ENCODE measurements around the gene POSTN.
"Not testable (repeated sequence)": the region's sequence is repeated elsewhere in the genome, so short reads cannot be mapped to it uniquely, and the experiment has no call there.

POSTN gene

DNA sequence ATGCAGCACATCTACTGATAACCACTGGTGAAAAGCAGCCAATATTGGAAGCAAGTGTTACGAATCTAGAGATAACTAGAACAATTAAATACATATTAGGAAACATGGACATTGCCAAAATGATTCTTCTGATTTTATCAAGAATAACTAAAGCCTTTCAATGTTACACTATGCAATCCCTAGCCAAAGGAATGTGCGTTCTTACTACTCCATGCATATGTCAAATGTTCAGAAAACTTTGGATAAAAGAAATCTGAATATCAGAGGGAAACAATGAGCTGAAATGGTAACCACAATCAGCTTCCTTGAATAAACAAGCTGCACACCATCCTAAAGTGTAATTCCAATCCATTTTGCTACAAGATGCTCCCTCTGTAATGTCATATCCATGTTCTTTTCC lies 951 bp upstream of the POSTN start:
- in situ Hi-C loops (cut with HindIII; ENCODE audit: low pct_ligation_motif_present, low pct_unique_long_range_greater_than_20kb, low sequenced_read_pairs) = no loop called here

DNA sequence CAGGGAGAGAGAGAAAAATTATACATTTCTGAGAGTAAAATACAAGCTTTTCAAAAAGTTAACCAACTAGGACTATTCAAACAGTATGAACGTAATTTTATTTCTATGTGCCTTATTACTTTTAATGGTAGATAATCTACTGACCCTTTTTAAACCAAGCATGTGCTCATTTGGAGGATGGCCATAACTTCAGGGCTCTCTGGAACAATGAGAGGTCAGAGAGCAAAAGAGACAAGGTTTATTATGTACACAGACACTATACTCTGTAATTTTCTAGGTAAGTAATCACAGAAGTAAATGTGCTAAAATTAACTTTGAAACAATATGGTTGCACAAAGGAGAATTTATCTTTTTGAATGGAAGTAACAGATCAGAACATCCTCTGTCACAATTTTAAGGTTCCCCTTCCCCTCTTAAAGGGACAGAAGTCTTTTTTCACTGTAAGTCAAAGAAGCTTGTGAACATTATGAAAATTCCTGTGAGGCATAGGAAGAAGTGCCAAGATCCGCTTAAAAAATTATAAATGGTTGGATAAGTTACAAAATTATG lies 1.0 kb downstream of the POSTN start:
- no peak for DNase-seq
- in situ Hi-C loops (cut with HindIII; ENCODE audit: low pct_ligation_motif_present, low pct_unique_long_range_greater_than_20kb, low sequenced_read_pairs) = no loop called here

More for the DNA sequence above, 951 bp upstream of the POSTN start:
- DNase-seq = no peak

DNA sequence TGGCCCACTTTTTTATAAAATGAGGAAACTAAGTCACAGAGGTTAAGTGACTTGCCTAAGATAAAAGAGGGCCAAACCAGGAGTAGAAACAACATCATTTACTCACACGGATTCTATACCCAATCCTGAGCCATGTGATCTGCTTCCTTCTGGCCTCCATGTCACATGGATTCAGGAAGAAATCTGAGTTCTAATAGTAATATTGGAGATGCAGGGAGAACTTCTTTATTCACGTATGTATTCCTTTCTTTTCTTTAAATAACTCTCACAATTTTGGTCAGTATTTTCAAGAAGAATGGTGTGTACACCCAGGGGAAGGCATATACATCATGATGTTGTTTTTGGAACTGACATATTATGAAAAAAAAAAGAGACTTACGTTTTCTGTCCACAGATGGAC lies 1.8 kb downstream of the POSTN start:
- in situ Hi-C loops (cut with HindIII; ENCODE audit: low pct_ligation_motif_present, low pct_unique_long_range_greater_than_20kb, low sequenced_read_pairs) = no loop called here
- no peak for DNase-seq

DNA sequence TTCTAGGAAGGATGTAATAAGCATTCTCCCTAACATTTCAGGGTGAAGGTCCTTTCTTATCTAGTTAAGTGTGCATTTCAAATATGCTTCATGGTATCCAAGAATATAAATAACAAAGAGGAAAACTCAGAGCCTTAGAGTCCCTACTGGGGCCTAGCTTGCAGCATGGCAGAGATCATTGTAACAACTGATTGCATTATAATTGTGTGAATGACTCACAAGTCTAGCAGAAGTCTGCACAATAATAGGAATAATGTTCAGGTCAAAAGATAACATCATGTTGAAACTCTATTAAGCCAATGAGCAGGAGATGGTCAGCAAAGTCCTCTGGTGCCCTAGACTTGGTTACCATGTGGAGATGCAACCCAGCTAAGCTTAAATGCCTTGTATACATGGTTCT lies 3.4 kb downstream of the POSTN start:
- no peak for DNase-seq
- in situ Hi-C loops (cut with HindIII; ENCODE audit: low pct_ligation_motif_present, low pct_unique_long_range_greater_than_20kb, low sequenced_read_pairs) = no loop called here

DNA sequence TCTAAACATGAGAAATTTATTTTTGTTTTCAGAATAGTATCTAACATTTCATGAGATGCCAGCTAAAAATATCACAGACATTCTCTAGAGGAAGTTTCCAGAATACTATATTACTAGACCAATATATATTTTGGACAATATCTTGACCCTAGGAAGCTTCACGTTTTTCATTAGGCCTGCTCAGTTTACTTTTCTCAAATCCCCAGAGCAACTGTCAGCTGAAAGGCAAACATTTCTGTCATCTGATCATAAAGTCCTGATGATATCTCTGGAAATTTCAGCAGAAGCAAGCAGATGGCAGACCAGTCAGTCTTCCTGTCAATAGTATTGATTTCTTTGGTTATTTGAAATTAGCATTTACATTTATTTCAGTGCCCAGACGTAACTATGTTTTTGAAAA lies 4.0 kb downstream of the POSTN start:
- no peak for DNase-seq
- in situ Hi-C loops (cut with HindIII; ENCODE audit: low pct_ligation_motif_present, low pct_unique_long_range_greater_than_20kb, low sequenced_read_pairs) = no loop called here

DNA sequence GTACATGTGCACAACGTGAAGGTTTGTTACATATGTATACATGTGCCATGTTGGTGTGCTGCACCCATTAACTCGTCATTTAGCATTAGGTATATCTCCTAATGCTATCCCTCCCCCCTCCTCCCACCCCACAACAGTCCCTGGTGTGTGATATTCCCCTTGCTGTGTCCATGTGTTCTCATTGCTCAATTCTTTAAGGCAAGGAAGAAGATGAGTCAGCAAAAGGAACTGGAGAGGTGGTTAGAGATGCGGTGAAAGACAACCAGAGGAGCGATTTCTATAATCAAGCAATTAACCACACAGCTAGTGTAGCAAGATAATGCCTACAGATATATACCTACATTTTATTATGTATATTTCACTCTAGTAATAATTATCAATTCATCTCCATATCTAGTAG lies 9.2 kb downstream of the POSTN start:
- in situ Hi-C loops (cut with HindIII; ENCODE audit: low pct_ligation_motif_present, low pct_unique_long_range_greater_than_20kb, low sequenced_read_pairs) = not testable (repeated sequence)

DNA sequence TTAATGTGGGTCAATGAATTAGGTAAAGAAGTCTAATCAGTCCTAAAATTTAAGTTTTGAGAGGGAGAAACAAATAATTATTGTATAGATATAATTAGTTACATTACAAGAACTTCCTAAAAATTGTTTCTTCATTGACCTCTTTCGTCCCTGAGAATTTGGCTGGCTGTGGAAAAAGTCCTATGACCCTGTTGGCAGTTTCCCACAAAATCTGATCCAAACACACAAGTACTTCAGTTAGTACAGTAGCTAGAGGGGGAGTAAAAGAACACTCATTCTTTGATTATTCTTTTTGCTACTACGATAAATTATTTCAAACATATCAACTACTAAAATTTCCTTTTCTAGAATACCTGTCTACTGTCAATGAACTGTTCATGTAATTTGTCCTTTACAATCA lies 11.3 kb downstream of the POSTN start:
- no peak for DNase-seq
- in situ Hi-C loops (cut with HindIII; ENCODE audit: low pct_ligation_motif_present, low pct_unique_long_range_greater_than_20kb, low sequenced_read_pairs) = no loop called here

More for the DNA sequence above, 9.2 kb downstream of the POSTN start:
- not testable (repeated sequence) for DNase-seq

DNA sequence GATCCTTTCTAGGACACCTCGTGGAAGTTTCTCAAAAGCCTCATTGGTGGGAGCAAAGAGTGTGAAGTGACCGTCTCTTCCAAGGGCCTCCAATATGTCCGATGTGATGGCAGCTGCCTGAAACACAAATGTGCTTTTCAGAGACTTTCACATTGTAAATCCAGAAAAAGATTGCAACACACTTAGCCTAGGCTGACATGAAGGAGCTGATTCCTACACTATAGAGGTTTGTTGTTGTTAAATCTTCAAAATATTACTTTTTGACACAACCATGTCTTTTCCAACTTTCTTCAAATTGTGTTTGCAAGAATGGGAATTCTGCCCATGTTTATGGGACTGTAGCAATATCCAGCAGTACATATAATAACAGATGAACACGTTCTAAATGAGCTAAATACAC lies 12.4 kb downstream of the POSTN start:
- in situ Hi-C loops (cut with HindIII; ENCODE audit: low pct_ligation_motif_present, low pct_unique_long_range_greater_than_20kb, low sequenced_read_pairs) = no loop called here
- no peak for DNase-seq

DNA sequence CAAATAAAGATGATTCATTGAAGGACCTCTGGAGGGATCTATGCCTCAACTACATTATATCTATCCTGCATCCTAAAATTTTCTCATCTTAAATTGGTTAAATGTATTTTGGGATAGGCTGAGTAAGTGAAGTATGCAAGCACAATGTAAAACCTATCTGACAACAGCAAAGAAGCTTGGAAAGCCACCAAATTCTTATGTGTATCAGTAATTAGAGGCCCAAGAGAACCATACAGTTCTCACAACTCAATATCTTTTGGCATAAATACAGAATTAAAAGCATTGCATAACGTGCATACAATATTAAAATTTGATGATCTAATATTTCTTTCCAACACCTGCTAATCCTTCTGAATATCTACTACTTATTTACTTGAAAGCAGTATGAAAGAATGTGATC lies 13.0 kb downstream of the POSTN start:
- in situ Hi-C loops (cut with HindIII; ENCODE audit: low pct_ligation_motif_present, low pct_unique_long_range_greater_than_20kb, low sequenced_read_pairs) = no loop called here

DNA sequence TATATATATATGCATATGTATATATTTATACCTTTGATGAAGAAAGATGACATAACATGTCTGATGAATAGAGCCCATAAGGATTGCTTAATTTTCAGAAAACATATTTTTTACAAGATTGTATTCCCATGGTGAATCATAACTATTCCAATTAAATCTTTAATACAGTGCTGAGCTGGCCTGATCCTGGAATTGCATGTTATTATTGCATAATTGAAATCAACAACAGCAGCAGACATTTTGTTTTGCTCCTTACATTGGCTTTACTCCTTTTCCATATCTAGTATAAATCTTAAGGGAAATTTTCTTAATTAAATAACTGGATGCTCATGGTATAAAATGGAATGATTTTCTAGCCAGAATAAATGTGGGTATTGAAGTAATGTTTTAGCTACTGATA lies 22.0 kb downstream of the POSTN start:
- in situ Hi-C loops (cut with HindIII; ENCODE audit: low pct_ligation_motif_present, low pct_unique_long_range_greater_than_20kb, low sequenced_read_pairs) = no loop called here
- DNase-seq = no peak

More for the DNA sequence above, 13.0 kb downstream of the POSTN start:
- no peak for DNase-seq

DNA sequence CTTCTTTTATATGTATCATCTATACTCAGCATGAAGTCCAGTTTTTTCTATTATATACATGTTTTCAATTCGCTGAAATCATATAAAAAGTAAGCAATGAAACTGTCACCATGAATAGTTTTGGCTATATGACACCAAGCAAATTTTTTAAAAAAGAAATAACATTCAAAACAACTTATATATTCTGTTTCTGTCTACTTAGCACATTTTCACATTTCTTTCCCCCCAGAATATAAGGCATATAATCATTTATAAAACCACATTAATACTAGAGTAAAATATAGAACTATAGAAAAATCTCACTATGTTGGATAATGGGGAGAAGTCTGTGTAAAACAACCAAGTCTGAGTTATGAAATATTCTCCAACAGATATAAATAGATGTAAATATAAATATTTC lies 33.1 kb downstream of the POSTN start:
- in situ Hi-C loops (cut with HindIII; ENCODE audit: low pct_ligation_motif_present, low pct_unique_long_range_greater_than_20kb, low sequenced_read_pairs) = no loop called here
- no peak for DNase-seq

DNA sequence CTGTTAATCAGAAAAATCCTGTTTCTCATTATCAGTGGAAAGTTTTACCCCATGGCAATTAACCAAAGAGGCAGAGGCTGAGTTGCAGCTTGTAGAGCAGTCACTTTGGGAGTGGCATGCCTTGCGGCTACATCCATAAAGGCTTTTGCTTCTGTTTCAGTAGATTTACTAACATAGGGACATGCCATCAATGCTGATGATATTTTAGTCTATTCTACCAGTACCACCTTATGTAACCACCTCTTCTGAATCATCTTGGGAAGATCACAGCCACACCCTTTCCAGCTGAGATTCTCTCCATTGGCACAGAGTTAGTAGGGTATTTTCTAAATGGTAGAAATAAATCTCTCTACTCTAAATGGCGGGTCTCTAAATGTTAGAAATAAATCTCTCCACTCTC lies 37.5 kb downstream of the POSTN start:
- in situ Hi-C loops (cut with HindIII; ENCODE audit: low pct_ligation_motif_present, low pct_unique_long_range_greater_than_20kb, low sequenced_read_pairs) = no loop called here
- DNase-seq = no peak

DNA sequence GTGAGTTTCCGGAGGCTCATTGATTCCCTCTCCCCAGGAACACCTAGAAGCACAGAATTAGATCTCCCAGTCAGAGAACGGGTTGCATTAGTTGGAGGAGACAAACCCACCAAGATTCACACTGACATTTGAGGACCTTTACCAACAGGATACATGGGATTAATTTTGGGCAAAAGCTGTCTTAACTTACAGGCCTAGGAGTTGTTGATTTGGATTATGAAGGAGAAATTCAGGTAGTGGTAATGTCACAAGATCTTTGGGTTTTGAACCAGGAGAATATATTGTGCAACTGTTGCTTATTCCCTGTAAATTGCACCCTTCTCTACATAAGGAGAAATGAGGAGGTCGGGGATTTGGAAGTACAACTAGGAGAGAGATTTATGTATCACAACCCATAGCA lies 38.0 kb downstream of the POSTN start:
- in situ Hi-C loops (cut with HindIII; ENCODE audit: low pct_ligation_motif_present, low pct_unique_long_range_greater_than_20kb, low sequenced_read_pairs) = no loop called here
- DNase-seq = no peak

DNA sequence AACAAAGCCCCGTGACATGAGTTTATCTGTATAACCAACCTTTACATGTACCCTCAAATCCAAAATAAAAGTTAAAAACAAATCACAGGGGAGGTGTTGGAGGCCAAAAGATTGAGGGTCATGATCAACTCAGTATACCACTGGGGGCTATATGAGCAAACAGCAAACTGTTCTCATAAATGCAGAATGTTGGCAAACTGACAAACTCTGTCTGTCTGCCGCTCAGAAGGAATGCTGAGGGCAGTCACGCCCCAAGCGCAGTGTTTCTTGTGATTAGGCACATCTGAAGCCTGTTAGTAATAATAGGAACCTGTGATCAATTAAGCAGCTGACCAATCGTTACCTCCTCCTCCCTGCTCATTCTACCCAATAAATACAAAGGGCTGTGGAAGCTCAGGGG lies 39.8 kb downstream of the POSTN start:
- in situ Hi-C loops (cut with HindIII; ENCODE audit: low pct_ligation_motif_present, low pct_unique_long_range_greater_than_20kb, low sequenced_read_pairs); DNase-seq: not testable (repeated sequence)

DNA sequence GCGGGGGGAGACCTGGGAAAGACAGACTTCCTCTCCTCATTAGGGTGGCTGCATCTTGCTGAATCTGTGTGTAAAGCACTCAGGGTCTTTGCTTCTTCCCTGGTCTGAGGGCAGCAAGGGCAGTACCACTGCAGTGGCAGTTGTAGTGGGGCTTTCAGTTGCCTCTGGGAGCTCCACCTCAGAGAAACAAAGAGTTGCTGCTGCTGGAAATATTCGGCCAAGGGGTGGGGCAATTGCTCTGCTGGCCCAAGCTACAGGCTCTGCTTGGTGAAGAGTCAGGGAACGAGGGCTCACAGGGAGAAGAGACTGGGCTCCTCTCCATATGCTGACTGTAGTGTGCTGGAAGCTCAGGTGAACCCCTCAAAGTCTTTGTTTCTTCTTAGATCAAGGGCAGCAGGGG lies 52.5 kb downstream of the POSTN start:
- in situ Hi-C loops (cut with HindIII; ENCODE audit: low pct_ligation_motif_present, low pct_unique_long_range_greater_than_20kb, low sequenced_read_pairs) = no loop called here
- DNase-seq = no peak

DNA sequence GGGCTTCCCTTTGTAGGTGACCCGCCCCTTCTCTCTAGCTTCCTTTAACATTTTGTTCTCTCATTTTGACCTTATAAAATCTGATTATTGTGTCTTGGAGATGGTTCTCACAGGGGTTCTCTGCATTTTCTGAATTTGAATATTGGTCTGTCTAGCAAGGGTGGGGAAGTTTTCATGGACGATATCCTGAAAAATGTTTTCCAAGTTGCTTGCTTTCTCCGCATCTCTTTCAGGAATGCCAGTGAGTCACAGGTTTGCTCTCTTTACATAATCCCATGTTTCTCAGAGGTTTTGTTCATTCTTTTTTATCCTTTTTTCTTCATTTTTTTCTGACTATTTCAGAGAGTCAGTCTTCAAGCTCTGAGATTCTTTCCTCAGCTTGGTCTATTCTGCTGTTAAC lies 53.6 kb downstream of the POSTN start:
- in situ Hi-C loops (cut with HindIII; ENCODE audit: low pct_ligation_motif_present, low pct_unique_long_range_greater_than_20kb, low sequenced_read_pairs) = no loop called here
- no peak for DNase-seq

DNA sequence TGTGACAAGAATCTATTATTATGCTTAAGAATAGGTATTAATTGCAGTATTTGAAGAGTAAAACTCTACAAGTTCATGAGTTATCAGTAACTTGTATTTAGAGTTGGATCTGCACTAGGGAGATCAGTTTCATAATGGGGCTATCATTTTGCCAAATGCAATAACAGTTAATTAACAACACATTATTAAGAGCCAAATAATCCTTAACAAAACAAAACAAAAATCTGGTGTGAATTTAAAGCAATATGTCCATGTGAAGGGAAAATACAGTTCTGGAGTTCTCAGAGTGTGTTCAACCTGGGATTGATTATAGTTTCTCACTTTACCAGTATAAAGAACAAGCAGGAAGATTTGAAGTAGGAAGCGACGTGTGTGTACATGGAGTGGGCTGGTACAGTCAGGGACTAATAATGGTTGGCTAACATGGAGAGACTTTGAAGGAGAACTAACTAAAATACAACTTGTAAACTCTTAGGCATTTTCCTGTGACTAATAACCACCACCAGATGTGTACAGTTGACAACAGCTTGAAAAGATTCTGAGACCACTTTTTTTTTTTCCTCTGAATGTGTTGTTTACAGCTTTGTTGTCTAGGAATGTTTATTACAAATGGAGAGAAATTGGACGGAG lies 58.5 kb downstream of the POSTN start:
- no peak for DNase-seq
- in situ Hi-C loops (cut with HindIII; ENCODE audit: low pct_ligation_motif_present, low pct_unique_long_range_greater_than_20kb, low sequenced_read_pairs) = no loop called here

DNA sequence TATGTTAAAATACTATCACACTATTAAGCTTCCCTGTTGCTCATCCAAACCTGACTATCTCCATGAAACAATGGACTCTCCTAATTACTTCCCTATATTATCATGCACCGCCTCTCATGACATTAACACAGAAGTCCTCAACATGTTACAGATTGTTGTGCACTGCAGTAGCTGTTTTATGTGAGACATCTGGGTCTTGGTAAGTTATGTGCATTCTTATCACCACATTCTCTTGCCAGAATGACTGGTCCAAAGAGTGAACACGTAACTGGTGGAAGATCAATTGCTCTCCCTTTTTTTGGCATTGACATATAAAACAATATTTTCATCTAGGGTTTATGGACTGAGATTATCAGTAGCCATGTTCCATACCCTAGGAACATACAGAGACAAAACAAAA lies 59.4 kb downstream of the POSTN start:
- in situ Hi-C loops (cut with HindIII; ENCODE audit: low pct_ligation_motif_present, low pct_unique_long_range_greater_than_20kb, low sequenced_read_pairs) = no loop called here
- DNase-seq = no peak

DNA sequence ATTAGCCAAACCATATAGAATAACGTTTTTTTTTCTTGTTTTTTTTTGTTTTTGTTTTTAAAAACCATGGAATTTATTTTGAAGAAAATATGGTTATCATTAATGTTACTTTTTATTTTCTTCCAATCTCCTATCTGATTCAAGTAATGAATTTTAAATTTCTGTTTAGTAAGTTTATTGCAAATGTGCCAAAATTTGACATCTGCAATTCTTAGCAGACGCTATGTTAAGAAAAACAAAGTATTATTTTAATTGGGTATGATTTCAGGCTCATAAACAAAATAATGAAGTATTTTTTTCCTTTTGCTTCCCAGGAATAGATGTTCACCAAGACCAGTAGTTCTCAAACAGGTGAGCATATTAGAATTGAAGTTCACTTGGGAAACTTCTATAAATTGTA lies 63.1 kb downstream of the POSTN start:
- DNase-seq = no peak
- in situ Hi-C loops (cut with HindIII; ENCODE audit: low pct_ligation_motif_present, low pct_unique_long_range_greater_than_20kb, low sequenced_read_pairs) = no loop called here

DNA sequence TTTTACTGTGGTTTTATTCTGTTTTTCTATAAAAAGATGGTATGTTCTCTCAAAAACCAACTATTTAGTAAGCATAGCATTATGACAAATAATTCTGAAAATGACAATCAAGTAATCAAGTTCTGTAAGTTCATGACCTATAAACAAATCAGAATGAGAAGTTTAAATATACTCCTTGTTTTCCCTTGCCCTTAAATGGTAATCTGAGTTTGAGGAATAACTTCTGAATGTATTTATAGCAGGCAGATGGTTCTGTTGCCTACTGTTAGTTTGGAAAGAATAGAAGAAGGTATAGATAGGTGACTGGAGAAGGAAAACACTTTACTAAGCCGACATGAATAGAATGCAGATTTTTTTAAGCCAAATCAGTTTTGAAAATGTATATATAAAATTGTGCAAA lies 63.9 kb downstream of the POSTN start:
- in situ Hi-C loops (cut with HindIII; ENCODE audit: low pct_ligation_motif_present, low pct_unique_long_range_greater_than_20kb, low sequenced_read_pairs) = no loop called here
- DNase-seq = no peak

DNA sequence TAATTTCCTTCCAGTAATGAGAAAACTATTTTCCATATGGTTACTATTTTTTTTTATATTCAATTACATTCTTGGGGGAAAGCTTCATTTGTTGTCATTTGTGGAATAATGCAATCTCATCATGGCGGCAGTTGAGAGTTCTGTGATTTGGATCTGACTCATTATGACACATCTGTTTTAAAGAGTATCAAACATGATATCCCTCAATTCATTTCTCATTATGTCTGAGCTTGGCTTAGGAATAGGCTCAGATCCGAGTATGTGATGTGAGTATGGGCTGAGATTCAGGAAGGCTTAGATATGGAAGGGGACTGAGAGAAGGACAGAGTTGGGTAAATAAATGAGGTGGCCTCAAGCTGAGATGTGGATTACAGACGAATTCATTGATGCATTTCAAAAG lies 64.4 kb downstream of the POSTN start:
- in situ Hi-C loops (cut with HindIII; ENCODE audit: low pct_ligation_motif_present, low pct_unique_long_range_greater_than_20kb, low sequenced_read_pairs) = no loop called here

More for the DNA sequence above, 64.4 kb downstream of the POSTN start:
- no peak for DNase-seq
